Measurements from ENCODE around the gene IFI27. TPM values are rescaled to one million over a fixed set of nuclear protein-coding genes. Genes with fewer than 3 reads are reported as not detected.

Gene IFI27
- polyA plus RNA-seq, 1 donor: 2.4 TPM

DNA sequence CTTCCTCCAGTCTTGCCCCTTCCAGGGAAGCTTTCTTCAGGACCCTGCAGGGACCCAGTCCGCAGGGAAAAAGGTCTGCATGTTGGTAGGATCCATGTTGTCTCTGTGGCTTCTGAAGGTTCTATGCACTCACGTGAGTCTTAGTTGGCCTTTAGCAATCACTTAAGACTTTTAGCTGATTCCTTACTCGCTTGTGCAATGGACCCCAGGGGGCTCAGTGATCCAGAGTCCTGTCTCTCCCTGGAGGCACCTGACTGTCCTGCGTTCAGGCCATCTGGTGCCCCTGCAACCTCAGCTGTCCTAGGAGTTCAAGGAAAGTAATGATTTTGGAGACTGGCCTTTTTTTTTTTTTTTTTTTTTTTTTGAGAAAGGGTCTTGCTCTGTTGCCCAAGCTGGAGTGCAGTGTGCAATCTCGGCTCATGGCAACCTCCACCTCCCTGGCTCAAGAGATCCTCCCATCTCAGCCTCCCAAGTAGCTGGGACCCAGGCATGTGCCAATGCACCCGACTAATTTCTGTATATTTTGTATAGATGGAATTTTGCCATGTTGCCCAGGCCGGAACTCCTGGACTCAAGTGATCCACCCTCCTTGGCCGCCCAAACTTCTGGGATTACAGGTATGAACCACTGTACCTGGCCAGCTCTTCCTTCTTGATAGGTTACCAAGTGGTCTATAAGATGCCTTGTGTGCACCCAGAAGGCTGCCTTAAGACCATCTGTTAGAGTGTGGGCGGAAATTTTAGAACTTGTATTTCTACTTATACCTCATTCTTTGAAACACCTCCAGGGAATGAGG lies 14.2 kb downstream of the IFI27 start:
- no peak for DNase-seq (ENCODE audit: low read depth)

DNA sequence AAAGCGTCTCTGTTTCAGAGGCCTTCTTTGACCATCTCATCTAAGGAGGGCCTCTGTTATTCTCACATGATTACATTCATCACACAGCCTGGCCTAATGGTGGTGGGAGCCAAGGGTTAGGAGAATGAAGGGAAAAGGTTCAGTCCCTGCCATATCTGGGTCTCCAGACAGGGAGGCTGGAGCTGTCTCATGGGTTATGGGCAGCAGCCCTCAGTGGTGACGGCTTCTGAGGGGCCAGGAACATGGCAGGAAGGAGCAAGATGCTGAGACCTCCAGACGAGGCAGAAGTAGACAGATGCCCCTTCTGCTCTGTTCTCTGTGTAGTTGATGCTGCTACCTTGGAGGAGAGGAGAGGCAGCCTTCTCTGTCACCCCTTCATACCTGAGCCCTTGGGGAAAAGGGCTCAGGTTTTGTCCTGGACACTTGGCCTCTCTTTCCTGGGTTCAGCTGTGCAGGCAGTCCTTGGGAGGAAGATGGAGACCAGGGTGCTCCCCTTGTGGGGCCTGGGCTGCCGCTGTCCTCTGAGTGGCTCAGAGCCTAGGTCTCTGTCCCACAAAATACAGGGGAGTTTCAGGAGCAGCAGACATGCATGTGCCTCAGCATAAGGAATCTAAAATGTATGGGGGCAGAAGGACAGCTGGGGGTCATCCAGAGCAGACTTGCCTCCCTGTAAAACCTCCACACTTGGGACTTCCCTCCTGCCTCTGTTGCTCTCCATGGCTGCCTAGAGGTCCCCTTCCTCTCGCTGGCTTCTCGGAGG lies 15.3 kb downstream of the IFI27 start:
- no peak for DNase-seq (ENCODE audit: low read depth)

- DNase-seq (ENCODE audit: low read depth): no peak
These were observed 15.8 kb downstream of the IFI27 start for GRCh38 chr14:94126419-94126677.

GRCh38 chr14:94126800-94127199 lies 16.3 kb downstream of the IFI27 start:
- no peak for DNase-seq (ENCODE audit: low read depth)

GRCh38 chr14:94127330-94127729 lies 16.8 kb downstream of the IFI27 start:
- DNase-seq (ENCODE audit: low read depth): no peak

- DNase-seq (ENCODE audit: low read depth): no peak
These were observed 17.8 kb downstream of the IFI27 start for GRCh38 chr14:94128216-94128839.

DNA sequence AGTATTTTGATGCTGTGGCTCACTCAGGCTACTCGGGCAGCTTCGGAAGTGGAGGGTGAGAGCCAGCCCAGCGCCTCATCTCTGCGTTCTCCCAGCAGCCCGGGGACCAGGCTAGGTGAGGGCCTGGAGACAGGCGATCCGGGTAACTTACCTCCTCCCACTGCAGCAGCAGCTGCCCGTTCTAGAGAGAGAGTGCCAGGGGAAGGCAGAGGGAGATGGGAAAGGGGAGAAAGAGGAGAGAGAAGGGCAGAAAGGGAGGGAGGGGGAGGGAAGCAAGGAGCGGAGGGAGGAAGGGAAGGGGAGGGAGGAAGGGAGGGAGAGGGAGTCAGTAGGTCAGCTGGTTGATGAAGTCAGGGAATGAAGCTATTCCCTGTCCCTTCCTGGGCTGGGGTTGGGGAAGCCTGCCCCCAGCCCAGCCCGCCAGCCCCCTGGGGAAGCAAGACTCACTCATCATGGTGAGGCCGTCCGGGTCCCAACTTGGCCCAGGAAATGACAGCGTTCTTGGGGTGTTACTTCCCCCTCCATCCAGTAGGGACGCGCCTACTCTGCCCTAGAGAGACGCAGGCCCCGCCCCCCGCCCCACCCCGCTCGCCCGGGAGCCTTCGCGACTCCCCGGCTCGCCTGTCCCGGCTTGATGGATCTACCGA lies 18.7 kb downstream of the IFI27 start, which contains the start of gene IFI27L2:
TSS of gene IFI27L2 (minus strand) at position 494 of the 647 bp plus-strand sequence. CDS start at position 454, 40 bp downstream.
- DNase-seq (ENCODE audit: low read depth): no peak

DNA sequence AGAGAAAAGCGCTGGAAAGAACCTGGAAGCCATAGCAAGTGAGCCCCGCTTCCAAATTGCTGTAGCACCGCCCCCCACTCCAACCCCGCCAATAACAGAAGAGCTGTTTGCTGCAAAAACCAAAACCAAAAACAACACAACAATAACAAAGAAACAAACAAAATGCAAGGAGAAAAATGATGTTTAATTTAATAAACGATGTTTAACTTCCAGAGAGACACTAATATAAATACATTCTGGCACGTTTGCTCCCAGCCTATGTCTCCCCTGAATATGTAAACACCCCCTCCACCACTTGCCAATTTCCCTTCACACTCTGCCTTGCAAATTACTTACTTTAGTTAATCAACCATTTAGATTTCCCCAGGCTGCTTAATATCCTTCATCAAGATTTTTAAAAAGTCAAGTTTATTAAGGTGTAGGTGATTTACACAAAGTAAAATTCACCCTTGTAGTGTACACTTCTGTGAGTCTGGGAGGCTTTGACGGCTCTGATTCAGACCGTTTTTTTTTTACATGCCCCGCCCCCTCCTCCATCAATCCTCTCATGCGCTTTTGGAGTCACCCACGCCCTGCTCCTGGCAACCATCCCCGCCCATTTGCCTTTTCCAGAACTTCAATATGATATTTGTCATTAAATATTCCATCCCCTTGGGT lies 19.4 kb downstream of the IFI27 start:
- no peak for DNase-seq (ENCODE audit: low read depth)

- DNase-seq (ENCODE audit: low read depth): peak; percentile 39
These were observed 21.9 kb downstream of the IFI27 start for GRCh38 chr14:94132285-94132887.

- DNase-seq (ENCODE audit: low read depth): no peak
These were observed 24.9 kb downstream of the IFI27 start for GRCh38 chr14:94135476-94135875.

GRCh38 chr14:94136575-94137331 lies 26.2 kb downstream of the IFI27 start:
- DNase-seq (ENCODE audit: low read depth): peak; percentile 48

- no peak for DNase-seq (ENCODE audit: low read depth)
These were observed 27.7 kb downstream of the IFI27 start for GRCh38 chr14:94138251-94138650.

GRCh38 chr14:94139006-94139405 lies 28.5 kb downstream of the IFI27 start:
- DNase-seq (ENCODE audit: low read depth): no peak

DNA sequence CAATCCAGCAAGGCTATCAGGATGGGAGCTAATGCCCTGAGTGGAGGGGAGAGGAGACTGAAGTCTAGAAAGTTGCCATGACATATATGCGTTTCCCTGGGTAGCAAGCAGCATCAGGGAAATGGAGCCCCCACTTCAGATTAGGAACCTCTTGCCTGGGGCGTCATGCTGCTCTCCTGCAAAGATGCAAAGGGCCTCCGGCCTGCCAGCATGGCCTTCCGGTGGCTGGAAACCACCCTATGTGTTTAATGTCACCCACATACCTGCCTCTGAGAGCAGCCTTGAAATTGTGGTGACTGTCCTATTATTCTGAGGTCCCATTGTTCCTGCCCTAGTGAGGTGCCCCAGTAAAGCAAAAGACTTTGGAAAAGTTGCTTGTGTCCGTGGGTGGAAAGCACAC lies 28.9 kb downstream of the IFI27 start:
- DNase-seq (ENCODE audit: low read depth): no peak

- no peak for DNase-seq (ENCODE audit: low read depth)
These were observed 31.7 kb downstream of the IFI27 start for GRCh38 chr14:94142247-94142646.

GRCh38 chr14:94142836-94143235 lies 32.3 kb downstream of the IFI27 start:
- no peak for DNase-seq (ENCODE audit: low read depth)

DNA sequence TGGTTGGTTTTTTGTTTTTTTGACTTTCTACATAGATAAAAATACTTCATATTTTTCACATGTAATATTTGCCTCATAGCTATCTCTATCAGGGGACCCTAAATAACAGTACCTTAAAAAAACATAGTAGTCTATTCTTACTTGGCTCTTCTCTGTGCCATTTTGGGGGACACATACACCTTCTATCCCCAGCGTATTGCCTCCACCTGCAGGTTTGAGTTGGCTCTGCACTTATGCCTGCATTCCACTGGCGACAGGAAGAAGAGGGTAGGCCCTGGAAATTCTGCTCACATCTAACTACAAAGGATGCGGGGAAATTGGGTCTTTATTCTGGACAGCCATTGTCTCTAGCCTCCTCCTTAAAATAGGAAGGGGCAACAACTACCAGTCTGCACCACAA lies 32.7 kb downstream of the IFI27 start:
- DNase-seq (ENCODE audit: low read depth): no peak

DNA sequence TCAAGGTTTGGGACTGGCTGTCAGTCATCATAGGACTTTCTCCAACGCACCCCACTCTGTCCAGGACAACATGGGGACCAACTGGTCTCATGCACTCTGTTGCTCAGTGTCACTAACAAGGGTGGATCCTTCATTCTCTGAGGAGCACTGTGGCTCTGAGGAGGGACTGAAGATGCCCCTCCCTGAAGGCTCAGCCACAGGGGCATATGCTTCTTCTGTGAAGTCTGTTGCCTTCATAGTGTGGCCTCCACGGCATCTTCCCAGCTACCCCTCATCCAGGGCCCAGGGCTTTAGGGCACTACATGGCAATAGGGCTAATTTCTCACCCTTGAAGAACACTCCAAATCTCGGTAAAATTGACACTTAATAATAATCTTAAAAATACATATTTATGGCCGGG lies 33.2 kb downstream of the IFI27 start:
- DNase-seq (ENCODE audit: low read depth): no peak

- DNase-seq (ENCODE audit: low read depth): no peak
These were observed 34.2 kb downstream of the IFI27 start for GRCh38 chr14:94144765-94145164.

GRCh38 chr14:94145902-94146527 lies 35.5 kb downstream of the IFI27 start:
- no peak for DNase-seq (ENCODE audit: low read depth)

All from forelimb muscle (tissue), 1 donor.